Myocyte (in vitro differentiated cells): ENCODE results near the gene THEM4. TPM values are rescaled to one million over a fixed set of nuclear protein-coding genes. Genes with fewer than 3 reads are reported as not detected.
"Not testable (repeated sequence)": the region's sequence is repeated elsewhere in the genome, so short reads cannot be mapped to it uniquely, and the experiment has no call there.

Source experiments
- DNase-seq: peaks from one replicate; pipeline ENCODE4 v3.0.0-alpha.2; 2012; ENCODE audit warnings: low read depth
- total RNA-seq: library from RNA; depleted of rRNA; stranded (reverse); fragments of >200 nt; gene quantifications from 2 replicates; pipeline ENCODE4 v1.2.3, GENCODE V29; 2014

THEM4 gene
- total RNA-seq, 1 donor from 2014 or later, result 12.2 TPM

- peak; percentile 13 for DNase-seq
Measured at GRCh38 chr1:151935154-151935553, 25.8 kb upstream of the THEM4 start.

GRCh38 chr1:151934048-151934493, 24.8 kb upstream of the THEM4 start:
- DNase-seq, result peak; percentile 72

GRCh38 chr1:151924691-151925587, 15.6 kb upstream of the THEM4 start:
- no peak for DNase-seq

GRCh38 chr1:151923422-151923821, 14.1 kb upstream of the THEM4 start:
- DNase-seq, result no peak

- no peak for DNase-seq
Measured at GRCh38 chr1:151920149-151920548, 10.8 kb upstream of the THEM4 start.

- no peak for DNase-seq
Measured at GRCh38 chr1:151918819-151919610, 9.7 kb upstream of the THEM4 start.

- DNase-seq, result no peak
Measured at GRCh38 chr1:151918156-151918555, 8.8 kb upstream of the THEM4 start.

- no peak for DNase-seq
Measured at GRCh38 chr1:151916726-151917370, 7.5 kb upstream of the THEM4 start.

GRCh38 chr1:151915061-151915686, 5.9 kb upstream of the THEM4 start:
- DNase-seq, result no peak

GRCh38 chr1:151914076-151914475, 4.8 kb upstream of the THEM4 start:
- DNase-seq, result no peak

GRCh38 chr1:151912973-151913372, 3.7 kb upstream of the THEM4 start:
- DNase-seq, result no peak

GRCh38 chr1:151908228-151908691, 1.1 kb downstream of the THEM4 start:
- no peak for DNase-seq

GRCh38 chr1:151907363-151908139, 1.8 kb downstream of the THEM4 start:
- no peak for DNase-seq

GRCh38 chr1:151906324-151906645, 3.0 kb downstream of the THEM4 start:
- not testable (repeated sequence) for DNase-seq

GRCh38 chr1:151905443-151906323, 3.6 kb downstream of the THEM4 start:
- DNase-seq, result not testable (repeated sequence)

- no peak for DNase-seq
Measured at GRCh38 chr1:151905070-151905442, 4.3 kb downstream of the THEM4 start.

- DNase-seq, result no peak
Measured at GRCh38 chr1:151902858-151903257, 6.5 kb downstream of the THEM4 start.

- DNase-seq, result not testable (repeated sequence)
Measured at GRCh38 chr1:151900804-151901203, 8.5 kb downstream of the THEM4 start.

- no peak for DNase-seq
Measured at GRCh38 chr1:151898519-151898991, 10.8 kb downstream of the THEM4 start.
